OCI-LY3 (cell line): ENCODE measurements around the gene SUPT20H.

ENCODE experiments used
- CTCF ChIP-seq: fragments of 200-600, 300-600 bp; sonication (generic); IDR thresholded peaks from 2 replicates; pipeline ENCODE4 v1.5.1; 2014; ENCODE audit warnings: antibody characterized with exemption, low read length, low read depth
- EZH2phosphoT487 ChIP-seq: fragments of 200-600 bp; shearing (Covaris generic); IDR thresholded peaks from 2 replicates; pipeline ENCODE4 v1.6.1; 2018; ENCODE audit warnings: antibody characterized with exemption, mixed run types, low read depth

- TF ChIP-seq EZH2phosphoT487: no peak
- TF ChIP-seq CTCF: no peak
Measured at GRCh38 chr13:37070956-37071355, 11.5 kb upstream of the SUPT20H start.
